GM21360 (cell line): Measurements from ENCODE around the gene FRS2.

Source experiments
- ATAC-seq: cut with Tn5 transposase; IDR thresholded peaks from one replicate; pipeline ENCODE4 v1.9.1; 2021; ENCODE audit warnings: mild to moderate bottlenecking, moderate library complexity; ENCODE audit not compliant: unreplicated experiment

The FRS2 gene

DNA sequence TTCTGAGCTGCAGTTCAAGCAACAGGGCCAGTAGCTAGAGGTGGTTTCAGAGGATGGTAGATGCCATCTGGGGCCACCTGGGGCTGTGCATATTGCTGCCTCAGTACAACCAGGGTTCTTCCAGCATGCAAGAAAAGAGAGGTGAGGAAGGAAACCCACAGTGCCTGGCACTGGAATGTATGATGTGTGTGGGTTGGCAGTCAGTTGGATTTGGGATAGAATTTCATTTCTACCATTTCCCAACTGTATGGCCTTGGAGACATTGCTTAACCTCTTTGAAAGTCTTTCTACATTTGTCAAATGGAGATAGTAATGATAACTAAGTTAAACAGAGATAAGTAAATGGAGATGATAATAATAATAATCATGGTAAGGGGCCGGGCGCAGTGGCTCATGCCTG, 150.7 kb downstream of the FRS2 start:
- no peak for ATAC-seq

DNA sequence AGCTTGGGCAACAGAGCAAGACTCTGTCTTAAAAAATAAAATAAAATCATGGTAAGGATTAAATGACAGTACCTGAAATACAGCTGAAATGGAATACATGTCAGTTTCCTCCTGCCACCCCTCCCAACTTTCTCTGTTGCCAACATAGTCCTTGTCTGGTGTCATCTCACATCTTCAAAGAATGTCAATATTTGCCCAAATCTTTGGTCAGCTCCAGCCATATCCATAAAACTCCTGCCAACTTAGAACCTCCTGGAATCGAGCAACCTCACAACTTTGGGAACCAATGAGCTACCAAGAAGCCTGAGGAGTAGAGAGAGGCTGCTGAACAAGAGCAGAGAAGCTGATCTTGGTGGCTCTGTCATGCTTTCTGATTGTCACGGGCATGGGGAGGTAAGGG, 151.4 kb downstream of the FRS2 start:
- ATAC-seq = no peak

DNA sequence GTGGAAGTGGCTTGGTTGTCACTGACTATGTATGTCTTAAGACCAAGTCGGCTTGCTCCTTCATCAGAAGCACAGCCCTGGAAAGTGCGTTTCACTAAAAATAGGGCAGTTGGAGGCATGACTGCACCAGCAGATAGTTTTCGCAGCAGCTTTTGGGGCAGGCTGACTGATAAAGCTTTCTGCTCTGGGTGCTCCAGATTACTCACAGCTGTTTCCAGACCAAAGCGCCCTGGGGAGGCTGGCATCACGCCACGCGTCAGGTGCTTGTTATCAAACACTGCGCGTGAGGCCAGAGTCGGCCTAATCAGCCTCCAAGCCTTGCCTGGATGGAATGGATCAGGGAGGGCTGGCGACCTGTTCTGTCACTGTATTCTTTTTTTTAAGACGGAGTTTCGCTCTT, 153.8 kb downstream of the FRS2 start:
- ATAC-seq = no peak

DNA sequence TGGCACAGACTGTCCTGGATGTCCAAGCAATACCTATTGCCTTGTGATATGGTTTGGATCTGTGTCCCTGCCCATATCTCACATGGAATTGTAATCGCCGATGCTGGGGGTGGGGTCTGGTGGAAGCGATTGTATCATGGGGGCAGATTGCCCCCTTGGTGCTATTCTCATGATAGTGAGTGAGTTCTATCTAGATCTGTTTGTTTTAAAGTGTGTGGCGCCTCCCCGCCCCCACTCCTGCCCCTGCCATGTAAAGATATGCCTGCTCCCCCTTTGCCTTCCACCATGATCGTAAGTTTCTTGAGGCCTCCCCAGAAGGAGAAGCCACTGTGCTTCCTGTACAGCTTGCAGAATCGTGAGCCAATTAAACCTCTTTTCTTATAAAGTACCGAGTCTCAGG, 157.3 kb downstream of the FRS2 start:
- ATAC-seq = no peak
